Ectodermal cell (in vitro differentiated cells): ENCODE measurements around the gene OGFOD3.
"Not testable (repeated sequence)": the region's sequence is repeated elsewhere in the genome, so short reads cannot be mapped to it uniquely, and the experiment has no call there.

Source experiments
- H3K27ac ChIP-seq: 2 replicates; pipeline ENCODE4 v1.7.0; 2013; ENCODE audit warnings: mild to moderate bottlenecking, low read depth, low read length; ENCODE audit not compliant: insufficient read depth, poor library complexity, severe bottlenecking
- H3K27me3 ChIP-seq: 2 replicates; pipeline ENCODE4 v1.7.0; 2013; ENCODE audit warnings: mild to moderate bottlenecking, low read length; ENCODE audit not compliant: insufficient read depth, control insufficient read depth, poor library complexity, severe bottlenecking
- H3K36me3 ChIP-seq: one replicate; pipeline ENCODE4 v1.7.0; 2013; ENCODE audit warnings: low read length; ENCODE audit not compliant: control insufficient read depth, insufficient read depth
- H3K4me1 ChIP-seq: one replicate; pipeline ENCODE4 v1.7.0; 2013; ENCODE audit warnings: low read length; ENCODE audit not compliant: control insufficient read depth, insufficient read depth
- H3K4me3 ChIP-seq: 2 replicates; pipeline ENCODE4 v1.7.0; 2013; ENCODE audit warnings: low read depth, low read length, control low read depth; ENCODE audit not compliant: insufficient read depth
- H3K9me3 ChIP-seq: 2 replicates; pipeline ENCODE4 v1.7.0; 2013; ENCODE audit warnings: mild to moderate bottlenecking, low read length, moderate library complexity; ENCODE audit not compliant: control insufficient read depth
- WGBS, 2 experiments: methylation state at CpG; one replicate each; pipeline ENCODE4 v1.1.7; 2013; ENCODE audit warnings: missing lambda C conversion rate in 2 of 2; 5-methylcytosine and 5-hydroxymethylcytosine counted together

Gene OGFOD3

DNA sequence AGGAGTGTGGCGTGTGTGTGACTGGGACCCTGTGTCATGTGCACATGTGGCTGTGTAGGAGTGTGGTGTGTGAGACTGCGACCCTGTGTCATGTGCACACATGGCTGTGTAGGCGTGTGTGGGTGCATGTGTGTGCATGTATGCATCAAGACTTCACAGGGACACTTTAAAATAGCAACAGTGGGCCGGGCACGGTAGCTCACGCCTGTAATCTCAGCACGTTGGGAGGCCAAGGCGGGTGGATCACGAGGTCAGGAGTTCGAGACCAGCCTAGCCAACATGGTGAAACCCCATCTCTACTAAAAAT is 36.7 kb downstream of the OGFOD3 start:
- H3K9me3 ChIP-seq, result not testable (repeated sequence)
- 92 to 93% methylated on average over 10 of the region's 10 CpGs for WGBS, 2 experiments

DNA sequence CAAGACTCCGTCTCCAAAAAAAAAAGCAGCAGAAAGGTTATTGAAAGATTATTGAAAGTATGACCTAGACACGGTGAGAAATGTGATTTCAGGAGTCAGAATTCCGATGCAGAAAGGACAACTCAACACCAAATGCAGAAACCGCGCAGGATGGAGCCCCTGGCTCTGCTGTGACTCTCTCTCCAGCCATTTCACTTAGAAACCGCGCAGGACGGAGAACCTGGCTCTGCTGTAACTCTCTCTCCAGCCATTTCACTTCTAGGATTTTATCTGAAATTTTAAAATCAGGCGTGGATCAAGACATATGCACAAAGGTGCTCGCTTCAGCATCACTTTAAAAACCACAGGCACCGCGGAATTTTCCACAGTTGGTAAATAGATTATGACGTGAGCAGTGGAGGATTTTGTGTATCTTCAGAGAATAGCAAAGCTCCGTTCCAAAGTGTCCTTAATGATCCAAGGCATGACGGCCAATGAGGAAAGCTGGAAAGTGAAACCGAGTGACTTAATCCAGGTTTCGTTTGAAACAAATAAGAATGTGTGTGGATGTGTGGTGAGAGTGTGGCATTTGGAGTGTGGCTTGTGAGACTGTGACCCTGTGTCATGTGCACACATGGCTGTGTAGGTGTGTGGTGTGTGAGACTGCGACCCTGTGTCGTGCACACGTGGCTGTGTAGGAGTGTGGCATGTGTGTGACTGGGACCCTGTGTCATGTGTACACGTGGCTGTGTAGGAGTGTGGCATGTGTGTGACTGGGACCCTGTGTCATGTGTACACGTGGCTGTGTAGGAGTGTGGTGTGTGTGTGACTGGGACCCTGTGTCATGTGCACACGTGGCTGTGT is 37.3 kb downstream of the OGFOD3 start:
- Histone ChIP-seq H3K4me1 (peaks cover 7% of the 10 kb centered on the region), H3K27ac (no peak overlapping the region), H3K9me3 (no peaks in the 10 kb centered on the region), H3K27me3 (no peaks in the 10 kb centered on the region), H3K36me3 (no peaks in the 10 kb centered on the region), H3K4me3 (no peak overlapping the region)
- WGBS, 2 experiments, result 89 to 90% methylated on average over 23 of the region's 23 CpGs

More for the DNA sequence above, 36.7 kb downstream of the OGFOD3 start:
- H3K27me3 ChIP-seq, H3K4me3 ChIP-seq, H3K27ac ChIP-seq, H3K36me3 ChIP-seq: not testable (repeated sequence)
- peaks cover 12% of the 10 kb centered on the region for H3K4me1 ChIP-seq

DNA sequence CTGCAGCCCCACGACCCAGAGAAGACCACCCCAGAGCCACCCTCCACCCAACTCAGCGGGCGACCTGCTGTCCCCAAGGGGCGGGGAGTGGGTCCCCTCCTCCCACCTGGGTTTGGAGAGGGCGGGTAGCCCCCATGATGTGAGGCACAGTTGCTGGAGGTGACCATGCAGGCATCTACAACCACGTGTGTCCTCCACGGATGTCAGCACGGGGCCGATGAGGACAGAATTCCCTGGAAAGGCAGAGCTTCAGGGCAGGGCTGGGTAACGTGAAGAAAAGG is 39.7 kb downstream of the OGFOD3 start:
- H3K27ac ChIP-seq, result no peak overlapping the region
- H3K4me1 ChIP-seq, result no peaks in the 10 kb centered on the region
- H3K4me3 ChIP-seq, result no peak overlapping the region
- H3K9me3 ChIP-seq, result no peaks in the 10 kb centered on the region
- H3K27me3 ChIP-seq, result peaks cover 23% of the 10 kb centered on the region
- 88 to 89% methylated on average over 10 of the region's 10 CpGs for WGBS, 2 experiments
- no peaks in the 10 kb centered on the region for H3K36me3 ChIP-seq

DNA sequence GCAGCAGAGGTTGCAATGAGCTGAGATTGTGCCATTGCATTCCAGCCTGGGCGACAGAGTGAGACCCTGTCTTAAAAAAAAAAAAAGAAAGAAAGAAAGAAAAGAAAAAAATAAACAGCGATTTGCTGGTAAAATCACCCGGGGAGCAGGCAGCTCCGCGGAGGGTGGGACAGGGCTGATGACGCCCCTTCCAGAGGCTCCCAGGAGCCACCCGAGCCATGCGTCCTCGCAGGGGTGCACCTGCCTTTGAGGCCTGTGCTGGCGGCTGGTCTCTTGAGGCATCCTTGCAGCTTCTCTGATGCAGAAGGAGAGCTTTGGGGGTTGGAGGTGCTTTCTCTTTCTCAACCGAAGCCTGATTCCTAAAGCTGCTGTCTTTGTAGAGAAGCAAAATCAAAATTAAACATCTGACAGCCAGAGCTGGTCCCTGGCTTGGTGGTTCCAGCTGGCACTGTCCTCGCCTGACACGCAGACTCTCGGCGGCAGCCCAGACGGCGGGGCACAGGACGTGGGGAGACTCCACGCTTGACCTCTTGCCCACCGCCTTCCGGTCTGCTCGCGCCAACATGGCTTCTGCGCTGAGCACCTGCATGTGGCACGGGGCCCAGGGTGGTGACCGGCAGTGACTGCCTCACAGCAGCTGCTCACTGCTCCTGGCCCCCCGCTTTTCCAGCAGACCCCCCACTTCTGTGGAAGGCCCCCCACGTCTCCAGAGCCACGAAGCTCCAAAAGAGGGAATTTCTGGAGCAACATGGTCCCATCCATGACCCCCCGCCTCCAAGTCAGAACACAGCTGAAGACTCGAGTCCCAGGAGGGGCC is 40.3 kb downstream of the OGFOD3 start:
- peaks cover 28% of the 10 kb centered on the region for H3K27me3 ChIP-seq
- no peak overlapping the region for H3K27ac ChIP-seq
- no peaks in the 10 kb centered on the region for H3K4me1 ChIP-seq
- H3K4me3 ChIP-seq, result no peak overlapping the region
- no peaks in the 10 kb centered on the region for H3K36me3 ChIP-seq
- H3K9me3 ChIP-seq, result no peaks in the 10 kb centered on the region
- WGBS, 2 experiments, result 93 to 94% methylated on average over 31 of the region's 31 CpGs

DNA sequence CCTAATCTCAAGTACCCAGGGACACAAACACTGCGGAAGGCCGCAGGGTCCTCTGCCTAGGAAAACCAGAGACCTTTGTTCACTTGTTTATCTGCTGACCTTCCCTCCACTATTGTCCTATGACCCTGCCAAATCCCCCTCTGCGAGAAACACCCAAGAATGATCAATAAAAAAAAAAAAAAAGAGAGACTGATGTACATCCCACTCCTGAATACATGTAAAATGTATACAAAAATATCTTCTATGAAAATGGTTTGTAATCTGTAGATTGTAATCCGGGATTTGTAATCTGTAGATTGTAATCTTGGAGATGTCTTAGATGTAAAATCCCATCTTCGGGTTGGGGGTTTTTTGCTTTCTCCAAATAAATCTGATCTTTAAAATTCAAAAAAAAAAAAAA is 41.1 kb downstream of the OGFOD3 start:
- not testable (repeated sequence) for H3K4me1 ChIP-seq, H3K27ac ChIP-seq, H3K36me3 ChIP-seq, H3K4me3 ChIP-seq, H3K9me3 ChIP-seq
- WGBS, 2 experiments, result 90 to 92% methylated on average over 2 of the region's 5 CpGs
- peaks cover 37% of the 10 kb centered on the region for H3K27me3 ChIP-seq

DNA sequence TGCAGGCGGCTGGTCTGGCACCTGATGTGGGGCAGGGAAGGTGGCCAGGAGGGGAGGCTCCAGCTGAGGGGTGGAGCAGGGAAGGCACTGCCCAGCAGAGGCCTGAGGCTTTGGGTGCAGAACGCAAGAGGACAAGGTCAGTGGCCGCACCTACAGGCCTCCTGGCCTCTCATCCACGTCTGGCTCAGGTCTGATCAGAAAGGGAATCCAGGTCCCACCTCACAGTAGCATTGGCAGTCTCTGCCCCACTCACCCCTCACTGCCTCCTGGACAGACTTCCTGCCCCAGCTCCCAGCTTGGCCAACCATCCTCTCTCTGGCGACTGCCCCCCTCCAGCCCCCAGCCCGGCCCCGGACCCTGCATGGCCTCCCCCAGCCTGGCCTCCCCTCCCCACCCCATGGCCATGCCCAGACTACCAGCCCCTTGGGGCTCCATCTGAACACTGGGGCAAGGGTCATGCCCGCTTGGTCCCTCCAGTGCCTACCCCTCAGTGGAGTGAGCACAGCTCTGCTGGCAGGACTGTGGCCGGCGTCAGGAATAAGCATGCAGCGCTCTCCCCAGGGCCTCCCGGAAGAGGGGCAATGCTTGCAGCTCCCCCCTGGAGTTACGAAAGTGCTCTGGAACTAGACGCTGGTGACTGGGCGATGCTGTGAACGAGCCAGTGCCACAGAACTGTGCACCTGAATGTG is 42.2 kb downstream of the OGFOD3 start:
- whole genome bisulfite sequencing, 2 experiments, result 91 to 92% methylated on average over 15 to 16 of the region's 16 CpGs
- peaks cover 48% of the 10 kb centered on the region for H3K27me3 ChIP-seq
- H3K36me3 ChIP-seq, result no peaks in the 10 kb centered on the region
- H3K4me3 ChIP-seq, result no peak overlapping the region
- no peak overlapping the region for H3K27ac ChIP-seq
- H3K4me1 ChIP-seq, result peaks cover 10% of the 10 kb centered on the region
- no peaks in the 10 kb centered on the region for H3K9me3 ChIP-seq

DNA sequence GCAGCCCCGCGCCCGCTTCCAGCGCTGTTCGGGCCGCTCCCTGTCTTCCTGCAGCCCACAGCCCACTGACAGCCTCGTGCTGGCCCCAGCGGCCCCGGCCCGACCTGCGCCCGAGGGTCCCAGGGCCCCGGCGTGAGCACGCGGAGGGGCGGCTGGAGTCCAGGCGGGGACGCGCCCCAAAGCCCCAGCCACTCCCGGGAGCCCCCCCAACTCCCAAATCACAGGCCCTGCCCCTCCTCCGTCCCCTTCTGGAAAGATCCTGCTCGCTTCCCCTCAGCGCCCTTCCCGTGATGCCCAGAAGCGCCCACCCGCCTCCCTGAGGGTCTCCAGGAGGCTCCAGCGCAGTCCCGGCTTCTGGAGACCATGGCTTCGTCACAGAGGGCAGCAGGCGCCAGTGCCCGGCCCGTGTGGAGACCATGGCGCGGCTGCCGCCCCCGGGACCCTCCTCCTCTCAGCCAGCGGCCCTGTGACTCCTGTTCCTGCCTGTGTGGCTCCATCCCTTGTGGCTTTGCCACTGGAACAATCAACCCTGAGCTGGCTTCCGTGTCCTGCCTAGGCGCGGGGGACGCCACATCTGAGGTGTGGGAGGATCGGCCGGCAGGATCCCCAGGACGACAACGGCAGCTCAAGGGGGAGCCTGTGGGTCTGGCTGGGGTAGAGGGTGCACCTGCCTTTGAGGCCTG is 42.9 kb downstream of the OGFOD3 start:
- 91 to 94% methylated on average over 46 of the region's 46 CpGs for WGBS, 2 experiments

DNA sequence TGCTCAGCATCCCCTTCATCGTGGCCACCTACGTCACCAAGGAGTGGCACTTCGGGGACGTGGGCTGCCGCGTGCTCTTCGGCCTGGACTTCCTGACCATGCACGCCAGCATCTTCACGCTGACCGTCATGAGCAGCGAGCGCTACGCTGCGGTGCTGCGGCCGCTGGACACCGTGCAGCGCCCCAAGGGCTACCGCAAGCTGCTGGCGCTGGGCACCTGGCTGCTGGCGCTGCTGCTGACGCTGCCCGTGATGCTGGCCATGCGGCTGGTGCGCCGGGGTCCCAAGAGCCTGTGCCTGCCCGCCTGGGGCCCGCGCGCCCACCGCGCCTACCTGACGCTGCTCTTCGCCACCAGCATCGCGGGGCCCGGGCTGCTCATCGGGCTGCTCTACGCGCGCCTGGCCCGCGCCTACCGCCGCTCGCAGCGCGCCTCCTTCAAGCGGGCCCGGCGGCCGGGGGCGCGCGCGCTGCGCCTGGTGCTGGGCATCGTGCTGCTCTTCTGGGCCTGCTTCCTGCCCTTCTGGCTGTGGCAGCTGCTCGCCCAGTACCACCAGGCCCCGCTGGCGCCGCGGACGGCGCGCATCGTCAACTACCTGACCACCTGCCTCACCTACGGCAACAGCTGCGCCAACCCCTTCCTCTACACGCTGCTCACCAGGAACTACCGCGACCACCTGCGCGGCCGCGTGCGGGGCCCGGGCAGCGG is 43.6 kb downstream of the OGFOD3 start:
- no peaks in the 10 kb centered on the region for H3K9me3 ChIP-seq
- peaks cover 62% of the 10 kb centered on the region for H3K27me3 ChIP-seq
- H3K4me3 ChIP-seq, result no peak overlapping the region
- 89% methylated on average over 79 of the region's 79 CpGs for WGBS, 2 experiments
- no peaks in the 10 kb centered on the region for H3K36me3 ChIP-seq
- peaks cover 10% of the 10 kb centered on the region for H3K4me1 ChIP-seq
- H3K27ac ChIP-seq, result no peak overlapping the region

More for the DNA sequence above, 42.9 kb downstream of the OGFOD3 start:
- Histone ChIP-seq H3K4me3 (no peak overlapping the region), H3K4me1 (peaks cover 10% of the 10 kb centered on the region), H3K36me3 (no peaks in the 10 kb centered on the region), H3K9me3 (no peaks in the 10 kb centered on the region), H3K27ac (no peak overlapping the region), H3K27me3 (peaks cover 55% of the 10 kb centered on the region)

DNA sequence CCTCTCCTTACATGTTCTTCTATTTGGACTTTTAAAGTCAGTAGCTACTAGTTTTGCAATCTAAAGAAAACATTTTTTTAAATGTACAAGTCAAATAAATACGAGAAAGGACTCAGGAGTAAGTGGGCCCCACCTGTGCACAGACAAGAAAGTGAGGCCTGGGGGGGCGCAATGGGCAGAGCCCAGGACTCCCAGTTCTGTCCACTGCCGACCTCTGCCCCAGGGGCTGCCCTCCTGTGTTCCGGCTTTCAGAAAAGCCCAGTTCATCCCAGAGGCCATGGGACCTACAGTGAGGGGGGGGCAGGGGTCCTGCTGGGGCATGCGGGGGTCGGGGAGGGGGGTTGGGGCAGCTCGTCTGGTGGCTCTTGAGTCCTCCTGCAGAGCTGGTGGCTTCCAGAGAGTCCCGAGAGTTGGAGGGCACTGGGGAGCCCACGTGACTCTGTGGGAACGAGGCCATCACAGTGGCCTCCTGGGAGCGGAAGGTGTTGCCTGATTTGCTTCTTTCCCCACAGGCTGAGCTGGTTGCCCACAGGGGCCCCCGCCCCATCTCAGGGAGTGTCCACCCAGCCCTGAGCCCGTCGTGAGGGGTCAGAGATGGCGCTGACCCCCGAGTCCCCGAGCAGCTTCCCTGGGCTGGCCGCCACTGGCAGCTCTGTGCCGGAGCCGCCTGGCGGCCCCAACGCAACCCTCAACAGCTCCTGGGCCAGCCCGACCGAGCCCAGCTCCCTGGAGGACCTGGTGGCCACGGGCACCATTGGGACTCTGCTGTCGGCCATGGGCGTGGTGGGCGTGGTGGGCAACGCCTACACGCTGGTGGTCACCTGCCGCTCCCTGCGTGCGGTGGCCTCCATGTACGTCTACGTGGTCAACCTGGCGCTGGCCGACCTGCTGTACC is 44.4 kb downstream of the OGFOD3 start:
- WGBS, 2 experiments, result 92% methylated on average over 37 of the region's 37 CpGs
- H3K4me1 ChIP-seq, result peaks cover 10% of the 10 kb centered on the region
- no peaks in the 10 kb centered on the region for H3K9me3 ChIP-seq

More for the DNA sequence above, 44.4 kb downstream of the OGFOD3 start:
- H3K27me3 ChIP-seq, result peaks cover 66% of the 10 kb centered on the region
- H3K4me3 ChIP-seq, result no peak overlapping the region
- H3K36me3 ChIP-seq, result no peaks in the 10 kb centered on the region
- H3K27ac ChIP-seq, result no peak overlapping the region
